OCI-LY7 (cell line): Measurements from ENCODE around the gene COL5A1. TPM values are rescaled to one million over a fixed set of nuclear protein-coding genes. Genes with fewer than 3 reads are reported as not detected.
"Not testable (repeated sequence)": the region's sequence is repeated elsewhere in the genome, so short reads cannot be mapped to it uniquely, and the experiment has no call there.

Experiments used
- BruUV-seq: library from RNA; stranded (reverse); fragments of 400-500 nt; replicated peaks from 2 replicates; lab custom pipeline; 2021; lab: Mats Ljungman, UMichigan
- CTCF ChIA-PET: fragments of 300-600 bp; sonication (Branson Sonifier 250); formaldehyde crosslinking; loops from one replicate; lab custom pipeline; 2022; ENCODE audit warnings: antibody characterized with exemption; ENCODE audit not compliant: unreplicated experiment; lab: Charles Lee
- POLR2A ChIA-PET: fragments of 300-600 bp; sonication (Branson Sonifier 250); formaldehyde crosslinking; loops from one replicate; lab custom pipeline; 2022; ENCODE audit warnings: antibody characterized with exemption; lab: Charles Lee
- DNase-seq: peaks from one replicate; pipeline ENCODE4 v3.0.0-alpha.2; 2015; ENCODE audit warnings: low spot score
- H2AFZ ChIP-seq: fragments of 200-600 bp; sonication (generic), shearing (Covaris generic); 2 replicates; pipeline ENCODE4 v1.6.1; 2014; ENCODE audit warnings: mild to moderate bottlenecking, antibody characterized with exemption, low read length, moderate library complexity
- H3K27ac ChIP-seq: fragments of 200-600 bp; sonication (generic); 2 replicates; pipeline ENCODE4 v1.5.1; 2014; ENCODE audit warnings: mixed run types, low read depth, mild to moderate bottlenecking, moderate library complexity, low read length, inconsistent platforms; ENCODE audit not compliant: poor library complexity, severe bottlenecking
- H3K36me3 ChIP-seq: fragments of 200-600 bp; sonication (generic); 2 replicates; pipeline ENCODE4 v1.6.1; 2014; ENCODE audit warnings: mild to moderate bottlenecking, antibody characterized with exemption, low read length, moderate library complexity, mixed read lengths; ENCODE audit not compliant: insufficient read depth
- H3K4me1 ChIP-seq: fragments of 200-600 bp; sonication (generic); 2 replicates; pipeline ENCODE4 v1.5.1; 2014; ENCODE audit warnings: mild to moderate bottlenecking, low read length; ENCODE audit not compliant: insufficient read depth, poor library complexity, severe bottlenecking
- H3K4me2 ChIP-seq: fragments of 200-600 bp; sonication (generic); 2 replicates; pipeline ENCODE4 v1.6.1; 2014; ENCODE audit warnings: mild to moderate bottlenecking, low read length
- H3K4me3 ChIP-seq: fragments of 200-600 bp; sonication (generic); 2 replicates; pipeline ENCODE4 v1.5.1; 2014; ENCODE audit warnings: mild to moderate bottlenecking, low read depth, low read length; ENCODE audit not compliant: poor library complexity, severe bottlenecking
- H3K79me2 ChIP-seq: fragments of 200-600 bp; sonication (generic); 2 replicates; pipeline ENCODE4 v1.6.1; 2016; ENCODE audit warnings: low read depth, mild to moderate bottlenecking, low read length, moderate library complexity, mixed read lengths; ENCODE audit not compliant: insufficient read depth
- H3K9me2 ChIP-seq: fragments of 200-600 bp; sonication (generic); 2 replicates; pipeline ENCODE4 v1.6.1; 2016; ENCODE audit warnings: mild to moderate bottlenecking, low read length, mixed read lengths; ENCODE audit not compliant: insufficient read depth
- H3K9me3 ChIP-seq: fragments of 200-600 bp; sonication (generic); 2 replicates; pipeline ENCODE4 v1.6.1; 2014; ENCODE audit warnings: mild to moderate bottlenecking, mixed run types, low read length, mixed read lengths
- H4K20me1 ChIP-seq: fragments of 200-600 bp; sonication (generic); 2 replicates; pipeline ENCODE4 v1.6.1; 2014; ENCODE audit warnings: mild to moderate bottlenecking, antibody characterized with exemption, low read length, moderate library complexity, mixed read lengths; ENCODE audit not compliant: insufficient read depth
- CTCF ChIP-seq: fragments of 200-600 bp; sonication (generic); conservative IDR thresholded peaks from 2 replicates; pipeline ENCODE4 v1.5.1; 2014; ENCODE audit warnings: mild to moderate bottlenecking, antibody characterized with exemption, low read length, moderate library complexity, mixed read lengths
- EZH2phosphoT487 ChIP-seq: fragments of 200-600 bp; sonication (generic); IDR thresholded peaks from 2 replicates; pipeline ENCODE4 v1.6.1; 2018; ENCODE audit warnings: low read depth, borderline replicate concordance, mild to moderate bottlenecking, mixed run types, antibody characterized with exemption, low read length, moderate library complexity, mixed read lengths
- intact Hi-C: fragments of 100-400 bp; cut with micrococcal nuclease; formaldehyde crosslinking; loops from one replicate; pipeline ENCODE4 v1.10.0; 2022; ENCODE audit not compliant: unreplicated experiment
- total RNA-seq, 2 experiments: library from RNA; depleted of rRNA in 1 of 2; stranded (reverse); fragments of >200 nt in 1 of 2; shearing (Covaris generic) in 1 of 2; gene quantifications; 2 replicates each; pipeline ENCODE4 v1.2.3, GENCODE V29; 2014 to 2022

COL5A1 gene
- total RNA-seq, 2 experiments from 2014 or later, result 12.2 to 28.6 TPM

- Histone ChIP-seq H3K9me3 (no peaks in the 10 kb centered on the region), H3K4me3 (no peak overlapping the region), H3K27ac (no peak overlapping the region), H3K4me2 (no peak overlapping the region), H3K36me3 (no peaks in the 10 kb centered on the region), H3K9me2 (no peaks in the 10 kb centered on the region), H2AFZ (no peak overlapping the region), H3K4me1 (no peaks in the 10 kb centered on the region), H3K79me2 (no peaks in the 10 kb centered on the region), H4K20me1 (no peaks in the 10 kb centered on the region)
- ChIA-PET CTCF (no interaction called here), POLR2A (interaction anchor here (0.7 kb wide), 1 partner anchor 14 kb away, joined by 3 read pairs; no protein-coding TSS in a partner anchor)
- DNase-seq, result no peak
- intact Hi-C loops, result no loop called here
- BruUV-seq, result no TSS peak
- TF ChIP-seq EZH2phosphoT487 (no peak), CTCF (no peak)
Observed at GRCh38 chr9:134710901-134711300, 69.3 kb downstream of the COL5A1 start.

GRCh38 chr9:134712243-134712642 is 70.6 kb downstream of the COL5A1 start:
- no TSS peak for BruUV-seq
- CTCF ChIA-PET, result no interaction called here
- H3K4me3 ChIP-seq, result no peak overlapping the region
- no peaks in the 10 kb centered on the region for H3K9me3 ChIP-seq
- POLR2A ChIA-PET, result no interaction called here
- TF ChIP-seq EZH2phosphoT487, result no peak
- no peak for TF ChIP-seq CTCF
- no peak overlapping the region for H2AFZ ChIP-seq
- H3K79me2 ChIP-seq, result no peaks in the 10 kb centered on the region
- no peak overlapping the region for H3K4me2 ChIP-seq
- no peaks in the 10 kb centered on the region for H3K4me1 ChIP-seq
- no peaks in the 10 kb centered on the region for H3K9me2 ChIP-seq
- H3K36me3 ChIP-seq, result no peaks in the 10 kb centered on the region
- no peak for DNase-seq
- H3K27ac ChIP-seq, result no peak overlapping the region
- intact Hi-C loops, result no loop called here
- H4K20me1 ChIP-seq, result no peaks in the 10 kb centered on the region

GRCh38 chr9:134712926-134713325 is 71.3 kb downstream of the COL5A1 start:
- CTCF ChIA-PET, result no interaction called here
- H3K4me3 ChIP-seq, result no peak overlapping the region
- H3K4me2 ChIP-seq, result no peak overlapping the region
- no peaks in the 10 kb centered on the region for H3K4me1 ChIP-seq
- no peaks in the 10 kb centered on the region for H4K20me1 ChIP-seq
- no peaks in the 10 kb centered on the region for H3K9me2 ChIP-seq
- H2AFZ ChIP-seq, result no peak overlapping the region
- H3K79me2 ChIP-seq, result no peaks in the 10 kb centered on the region
- no peaks in the 10 kb centered on the region for H3K9me3 ChIP-seq
- H3K36me3 ChIP-seq, result no peaks in the 10 kb centered on the region
- no peak overlapping the region for H3K27ac ChIP-seq
- no TSS peak for BruUV-seq
- intact Hi-C loops, result no loop called here
- no peak for DNase-seq
- no peak for TF ChIP-seq EZH2phosphoT487
- TF ChIP-seq CTCF, result no peak
- POLR2A ChIA-PET, result no interaction called here

- H3K27ac ChIP-seq, H3K9me2 ChIP-seq, H3K4me2 ChIP-seq, intact Hi-C loops, H3K79me2 ChIP-seq, H2AFZ ChIP-seq, BruUV-seq, H3K4me1 ChIP-seq, H3K9me3 ChIP-seq, POLR2A ChIA-PET, H3K4me3 ChIP-seq, H4K20me1 ChIP-seq, H3K36me3 ChIP-seq, CTCF ChIA-PET, DNase-seq: not testable (repeated sequence)
Observed at GRCh38 chr9:134715536-134715935, 73.9 kb downstream of the COL5A1 start.
